B cell (primary cell): ENCODE results near the gene IGFN1. TPM values are rescaled to one million over a fixed set of nuclear protein-coding genes. Genes with fewer than 3 reads are reported as not detected.

Experiments
- ATAC-seq: fragments of 200-7000 bp; cut with Tn5 transposase; one replicate; pipeline ENCODE4 v1.10.0; 2021; ENCODE audit warnings: low read depth, mild to moderate bottlenecking, moderate number of reproducible peaks, moderate library complexity
- CTCF ChIA-PET: fragments of 350-600 bp; sonication (Branson Sonifier 250); formaldehyde crosslinking; loops from one replicate; lab custom pipeline; 2021; ENCODE audit warnings: antibody characterized with exemption, inconsistent platforms; lab: Charles Lee
- POLR2A ChIA-PET: fragments of 350-600 bp; sonication (Branson Sonifier 250); formaldehyde crosslinking; loops from one replicate; lab custom pipeline; 2021; ENCODE audit warnings: antibody characterized with exemption; lab: Charles Lee
- DNase-seq: peaks from one replicate; pipeline ENCODE4 v3.0.0; 2013
- H2AFZ ChIP-seq: 2 replicates; pipeline ENCODE4 v1.6.1; 2012; ENCODE audit warnings: mild to moderate bottlenecking, low read depth, low read length; ENCODE audit not compliant: insufficient read depth, poor library complexity, severe bottlenecking
- H3K27ac ChIP-seq, 2 donors: 1 replicate in 1 of 2; 2 replicates in 1 of 2; pipeline ENCODE4 v1.5.1; 2012 to 2013; ENCODE audit warnings: low read length in 2 of 2, mild to moderate bottlenecking in 2 of 2, moderate library complexity in 1 of 2
- H3K27me3 ChIP-seq, 4 experiments: fragments of 200-600 bp in 1 of 4; sonication (generic) in 1 of 4; replicated peaks in 1 of 4; 1 replicate in 2 of 4; 2 replicates in 2 of 4; pipeline versions ENCODE4 v1.6.1 to v1.7.0; 2013 to 2016; ENCODE audit warnings: low read length in 3 of 4, mild to moderate bottlenecking in 2 of 4, mixed read lengths in 1 of 4, moderate library complexity in 1 of 4; ENCODE audit not compliant: insufficient read depth in 4 of 4, control insufficient read depth in 3 of 4; ENCODE audit errors: control extremely low read depth in 1 of 4
- H3K36me3 ChIP-seq, 2 experiments: replicated peaks in 1 of 2; 1 replicate in 1 of 2; 2 replicates in 1 of 2; pipeline versions ENCODE4 v1.6.1 to v1.7.1; 2013; ENCODE audit warnings: low read length in 1 of 2; ENCODE audit not compliant: insufficient read depth in 2 of 2, control insufficient read depth in 1 of 2; ENCODE audit errors: control extremely low read depth in 1 of 2, extremely low read depth in 1 of 2
- H3K4me1 ChIP-seq, 2 donors: fragments of 200-600 bp in 1 of 2; sonication (generic) in 1 of 2; 1 replicate in 1 of 2; 2 replicates in 1 of 2; pipeline versions ENCODE4 v1.5.1 to v1.6.1; 2013 to 2017; ENCODE audit warnings: low read length in 2 of 2; ENCODE audit not compliant: control insufficient read depth in 2 of 2, insufficient read depth in 2 of 2
- H3K4me2 ChIP-seq: replicated peaks from 2 replicates; pipeline ENCODE3; 2012; ENCODE audit warnings: mild to moderate bottlenecking, low read depth, low read length; ENCODE audit not compliant: poor library complexity, severe bottlenecking
- H3K4me3 ChIP-seq, 5 experiments: fragments of 200-600 bp in 1 of 5; sonication (generic) in 1 of 5; 1 replicate in 3 of 5; 2 replicates in 2 of 5; pipeline versions ENCODE4 v1.5.1 to v1.7.0; 2011 to 2016; ENCODE audit warnings: low read length in 4 of 5, mild to moderate bottlenecking in 4 of 5, low read depth in 2 of 5, control low read depth in 1 of 5, moderate library complexity in 1 of 5; ENCODE audit not compliant: insufficient read depth in 1 of 5; ENCODE audit errors: control extremely low read depth in 1 of 5, extremely low read depth in 1 of 5
- H3K79me2 ChIP-seq: fragments of 200-600 bp; sonication (generic); one replicate; pipeline ENCODE4 v1.6.0; 2016; ENCODE audit warnings: low read length; ENCODE audit not compliant: control insufficient read depth, insufficient read depth
- H3K9ac ChIP-seq: fragments of 200-600 bp; sonication (generic); 2 replicates; pipeline ENCODE4 v1.6.1; 2017; ENCODE audit warnings: mild to moderate bottlenecking, low read length, moderate library complexity
- H3K9me3 ChIP-seq, 3 donors: one replicate each; pipeline versions ENCODE4 v1.6.1 to v1.7.1; 2013; ENCODE audit warnings: low read length in 2 of 3; ENCODE audit not compliant: control insufficient read depth in 2 of 3, insufficient read depth in 1 of 3; ENCODE audit errors: control extremely low read depth in 1 of 3
- H4K20me1 ChIP-seq: 2 replicates; pipeline ENCODE4 v1.6.0; 2012; ENCODE audit warnings: mild to moderate bottlenecking, low read length; ENCODE audit not compliant: insufficient read depth, control insufficient read depth, poor library complexity, severe bottlenecking
- H3K27ac Mint-ChIP-seq: one replicate; pipeline ENCODE4 v1.8.0; 2021; ENCODE audit warnings: mixed read lengths
- H3K27me3 Mint-ChIP-seq: one replicate; pipeline ENCODE4 v1.8.0; 2021; ENCODE audit warnings: mixed read lengths
- H3K4me1 Mint-ChIP-seq: one replicate; pipeline ENCODE4 v1.8.0; 2021; ENCODE audit warnings: mixed read lengths
- H3K4me3 Mint-ChIP-seq: one replicate; pipeline ENCODE4 v1.8.0; 2021; ENCODE audit warnings: mixed read lengths
- H3K9me3 Mint-ChIP-seq: one replicate; pipeline ENCODE4 v1.8.0; 2022; ENCODE audit warnings: mixed read lengths; ENCODE audit not compliant: insufficient read depth
- CTCF ChIP-seq: fragments of 200-600 bp; IDR thresholded peaks from one replicate; pipeline ENCODE4 v1.8.0; 2022; ENCODE audit warnings: antibody characterized with exemption, mild to moderate bottlenecking
- EZH2 ChIP-seq: IDR thresholded peaks from 2 replicates; pipeline ENCODE4 v1.6.1; 2012; ENCODE audit warnings: borderline replicate concordance, low read depth, mild to moderate bottlenecking, moderate library complexity, low read length; ENCODE audit not compliant: insufficient read depth, poor library complexity, severe bottlenecking
- WGBS: methylation state at CpG from one replicate; pipeline ENCODE4 v1.1.5; 2013; ENCODE audit warnings: missing lambda C conversion rate; ENCODE audit not compliant: insufficient coverage; 5-methylcytosine and 5-hydroxymethylcytosine counted together
- intact Hi-C: fragments of 100-400 bp; cut with micrococcal nuclease; formaldehyde crosslinking; loops from one replicate; pipeline ENCODE4 v1.10.0; 2022
- polyA plus RNA-seq: library from polyadenylated mRNA; depleted of rRNA; stranded (reverse); fragments of >200 nt; gene quantifications from 2 replicates; pipeline ENCODE4 v1.2.3, GENCODE V29; 2012
- total RNA-seq, 2 donors: library from RNA; stranded (reverse); fragments of 120-200 nt in 1 of 2; gene quantifications; 1 replicate in 1 of 2; 2 replicates in 1 of 2; pipeline versions ENCODE4 v1.2.3 to v1.2.4, GENCODE V29; 2013 to 2022

Gene IGFN1
- total and polyA plus RNA-seq, 2 donors (not counting 1 experiment from before 2014, with no cell fraction given) = not detected

- ChIA-PET CTCF (no interaction called here), POLR2A (no interaction called here)
- H3K79me2 ChIP-seq = no peaks in the 10 kb centered on the region
- no peak overlapping the region for H3K4me2 ChIP-seq
- no peaks in the 10 kb centered on the region for H3K9me3 ChIP-seq
- no peaks in the 10 kb centered on the region for H4K20me1 ChIP-seq
- no peak overlapping the region for H3K4me3 ChIP-seq
- DNase-seq = no peak
- intact Hi-C loops = no loop called here
- no peak overlapping the region for H3K9ac ChIP-seq
- 84% methylated on average over 19 of the region's 20 CpGs for WGBS
- H3K4me3 Mint-ChIP-seq = no peak overlapping the region
- no peak for ATAC-seq
- no peaks in the 10 kb centered on the region for H3K9me3 Mint-ChIP-seq
- no peak overlapping the region for H3K27ac Mint-ChIP-seq
- H3K27ac ChIP-seq = no peak overlapping the region
- H3K27me3 ChIP-seq = peaks cover 0 to 2% (median 0%) of the 10 kb centered on the region in 4 experiments
- no peaks in the 10 kb centered on the region for H3K4me1 Mint-ChIP-seq
- H3K27me3 Mint-ChIP-seq = peaks cover 4% of the 10 kb centered on the region
- no peak for TF ChIP-seq EZH2
- no peak for TF ChIP-seq CTCF
- no peak overlapping the region for H2AFZ ChIP-seq
- no peaks in the 10 kb centered on the region for H3K36me3 ChIP-seq
- H3K4me1 ChIP-seq = no peaks in the 10 kb centered on the region
These were observed 25.9 kb downstream of the IGFN1 start for GRCh38 chr1:201216395-201217085.

GRCh38 chr1:201217146-201217545 lies 26.5 kb downstream of the IGFN1 start:
- peaks cover 0 to 1% (median 0%) of the 10 kb centered on the region in 4 experiments for H3K27me3 ChIP-seq
- H3K4me2 ChIP-seq = no peak overlapping the region
- H3K27ac ChIP-seq = no peak overlapping the region
- Mint-ChIP-seq H3K4me3 (no peak overlapping the region), H3K4me1 (no peaks in the 10 kb centered on the region), H3K27me3 (no peaks in the 10 kb centered on the region), H3K9me3 (no peaks in the 10 kb centered on the region), H3K27ac (no peak overlapping the region)
- intact Hi-C loops = no loop called here
- DNase-seq = no peak
- ATAC-seq = no peak
- H4K20me1 ChIP-seq = no peaks in the 10 kb centered on the region
- H3K79me2 ChIP-seq = no peaks in the 10 kb centered on the region
- H3K9me3 ChIP-seq = no peaks in the 10 kb centered on the region
- no peak overlapping the region for H3K4me3 ChIP-seq
- no peaks in the 10 kb centered on the region for H3K4me1 ChIP-seq
- H2AFZ ChIP-seq = no peak overlapping the region
- no peak overlapping the region for H3K9ac ChIP-seq
- 92% methylated on average over 14 of the region's 14 CpGs for WGBS
- ChIA-PET CTCF (no interaction called here), POLR2A (no interaction called here)
- TF ChIP-seq CTCF (no peak), EZH2 (no peak)
- H3K36me3 ChIP-seq = no peaks in the 10 kb centered on the region
